Activated effector memory CD4-positive, alpha-beta T cell treated with anti-CD3 and anti-CD28 coated beads, Interleukin-2, amount 50 U/mL, for 16 hours (primary cell): Measurements from ENCODE around the gene NBPF8.
"Not testable (repeated sequence)": the region's sequence is repeated elsewhere in the genome, so short reads cannot be mapped to it uniquely, and the experiment has no call there.

Experiments
- DNase-seq: peaks from one replicate; pipeline ENCODE4 v3.0.0-alpha.2; 2020

Gene NBPF8, protein sequence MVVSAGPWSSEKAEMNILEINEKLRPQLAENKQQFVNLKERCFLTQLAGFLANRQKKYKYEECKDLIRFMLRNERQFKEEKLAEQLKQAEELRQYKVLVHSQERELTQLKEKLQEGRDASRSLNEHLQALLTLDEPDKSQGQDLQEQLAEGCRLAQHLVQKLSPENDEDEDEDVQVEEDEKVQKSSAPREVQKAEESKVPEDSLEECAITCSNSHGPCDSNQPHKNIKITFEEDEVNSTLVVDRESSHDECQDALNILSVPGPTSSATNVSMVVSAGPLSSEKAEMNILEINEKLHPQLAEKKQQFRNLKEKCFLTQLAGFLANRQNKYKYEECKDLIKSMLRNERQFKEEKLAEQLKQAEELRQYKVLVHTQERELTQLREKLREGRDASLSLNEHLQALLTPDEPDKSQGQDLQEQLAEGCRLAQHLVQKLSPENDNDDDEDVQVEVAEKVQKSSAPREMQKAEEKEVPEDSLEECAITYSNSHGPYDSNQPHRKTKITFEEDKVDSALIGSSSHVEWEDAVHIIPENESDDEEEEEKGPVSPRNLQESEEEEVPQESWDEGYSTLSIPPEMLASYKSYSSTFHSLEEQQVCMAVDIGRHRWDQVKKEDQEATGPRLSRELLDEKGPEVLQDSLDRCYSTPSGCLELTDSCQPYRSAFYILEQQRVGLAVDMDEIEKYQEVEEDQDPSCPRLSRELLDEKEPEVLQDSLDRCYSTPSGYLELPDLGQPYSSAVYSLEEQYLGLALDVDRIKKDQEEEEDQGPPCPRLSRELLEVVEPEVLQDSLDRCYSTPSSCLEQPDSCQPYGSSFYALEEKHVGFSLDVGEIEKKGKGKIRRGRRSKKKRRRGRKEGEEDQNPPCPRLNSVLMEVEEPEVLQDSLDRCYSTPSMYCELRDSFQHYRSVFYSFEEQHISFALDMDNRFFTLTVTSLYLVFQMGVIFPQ

DNA sequence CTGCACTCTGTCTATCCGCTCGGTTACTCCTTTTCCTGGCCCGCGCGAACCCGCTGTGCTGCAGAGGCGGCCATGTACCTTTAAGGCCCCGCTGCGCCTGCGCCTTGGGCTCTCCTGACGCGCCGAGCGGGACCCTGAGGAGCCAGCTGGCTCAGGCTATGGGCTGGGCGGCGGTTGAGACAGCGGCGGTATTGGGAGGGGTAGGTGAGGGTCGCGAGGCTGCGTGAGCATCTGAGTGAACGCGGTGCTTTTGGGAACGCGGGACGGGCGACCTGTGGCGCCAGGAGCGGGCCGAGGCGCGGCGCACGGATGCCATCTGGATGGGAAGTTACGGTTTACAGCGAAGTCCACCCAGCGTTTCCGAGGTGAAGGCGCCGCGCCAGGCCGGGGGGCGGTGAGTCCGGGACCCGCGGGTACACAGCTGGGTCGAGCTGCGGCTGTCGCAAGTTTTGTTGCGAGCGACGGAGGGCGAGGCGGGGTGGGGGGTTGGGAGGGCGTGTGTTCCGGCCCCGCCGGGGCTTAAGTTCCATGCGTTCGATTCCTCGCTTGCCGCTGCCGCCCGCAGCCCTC, at the start of gene NBPF8:
TSS of gene NBPF8 (plus strand) at position 125 of the 570 bp plus-strand sequence. CDS start 21,488 bp downstream, outside the sequence.
- peak; percentile 90 for DNase-seq

DNA sequence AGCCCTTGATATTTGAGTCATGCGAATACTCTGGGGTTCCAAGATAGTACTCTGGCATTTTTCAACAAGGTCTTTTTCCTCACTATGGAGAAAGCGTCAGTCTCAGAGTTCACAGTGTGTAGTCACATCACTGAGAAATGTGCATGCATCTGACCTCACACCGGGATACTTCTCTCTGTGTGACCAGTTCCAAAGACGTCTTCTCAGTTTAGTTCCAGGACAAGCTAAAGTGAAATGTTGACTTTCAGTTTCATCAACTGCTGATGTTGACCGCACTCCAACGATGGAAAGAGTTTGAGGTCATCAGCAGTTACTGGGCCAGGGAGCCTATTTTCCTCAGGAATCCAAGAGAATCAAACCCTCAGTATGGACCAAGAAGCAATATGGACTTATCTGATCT, 47.1 kb upstream of the NBPF8 start:
- not testable (repeated sequence) for DNase-seq

DNA sequence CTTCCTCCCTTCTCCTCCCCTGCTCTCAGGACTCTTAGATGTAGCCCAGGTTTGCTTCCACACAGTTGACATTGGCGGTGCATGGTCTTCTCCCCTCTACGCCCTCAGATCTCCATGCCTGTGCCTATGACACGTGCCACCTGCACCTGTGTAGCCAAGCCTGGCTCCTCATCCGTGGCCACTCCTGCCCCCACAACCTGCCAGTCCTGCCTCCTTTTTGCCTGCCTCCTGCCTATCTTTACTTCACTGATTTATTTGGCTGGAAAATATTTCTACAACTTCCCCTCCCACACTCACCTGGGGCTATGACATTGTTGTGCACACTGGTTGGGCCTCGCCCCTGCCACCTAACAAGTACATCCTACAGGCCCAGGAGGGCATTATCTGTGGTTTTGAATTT, 28.2 kb upstream of the NBPF8 start:
- not testable (repeated sequence) for DNase-seq

DNA sequence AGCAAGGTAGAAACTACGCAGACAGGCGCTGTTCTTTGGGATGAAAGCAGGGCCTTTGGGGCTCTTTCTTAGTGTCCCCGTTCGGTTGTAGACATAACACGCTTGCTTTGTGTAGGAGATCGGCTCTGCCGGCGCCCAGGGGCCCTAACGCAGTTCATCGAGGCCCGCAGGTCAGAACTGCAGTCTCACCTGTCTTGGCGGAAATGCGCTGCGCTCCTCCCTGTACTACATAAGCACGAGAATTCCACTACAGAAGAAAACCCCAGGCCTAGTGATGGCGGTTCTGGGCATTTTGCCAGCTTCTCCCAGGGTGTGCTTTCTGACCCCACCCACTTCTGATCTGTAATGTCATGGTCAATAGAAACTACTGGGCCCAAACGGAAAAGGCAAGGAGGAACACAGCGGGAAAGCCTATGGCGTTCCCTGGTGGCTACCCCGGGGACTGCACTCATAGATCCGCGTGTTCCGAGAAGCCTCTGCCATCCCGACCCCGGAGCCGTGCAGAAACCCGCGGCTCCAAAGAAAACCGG, 26.2 kb upstream of the NBPF8 start:
- peak; percentile 64 for DNase-seq

DNA sequence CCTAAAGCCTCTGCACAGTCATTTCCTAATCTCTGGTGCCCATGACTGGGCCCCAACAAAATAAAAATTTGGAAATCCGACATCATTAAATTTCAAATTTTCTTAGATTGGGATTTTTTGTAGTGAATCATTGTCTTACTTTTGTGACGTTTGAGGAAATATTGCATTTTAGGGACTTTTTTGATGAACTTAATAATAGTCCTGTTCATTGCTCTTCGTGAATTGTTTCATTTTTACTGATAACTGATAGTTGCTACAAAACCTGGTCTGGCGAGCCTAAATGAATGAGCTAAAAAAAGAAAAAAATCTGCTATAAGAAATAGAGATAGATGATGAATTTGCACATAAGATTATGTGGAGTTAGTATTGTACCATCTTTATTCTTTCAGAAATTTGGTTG, 23.5 kb upstream of the NBPF8 start:
- DNase-seq, result not testable (repeated sequence)

DNA sequence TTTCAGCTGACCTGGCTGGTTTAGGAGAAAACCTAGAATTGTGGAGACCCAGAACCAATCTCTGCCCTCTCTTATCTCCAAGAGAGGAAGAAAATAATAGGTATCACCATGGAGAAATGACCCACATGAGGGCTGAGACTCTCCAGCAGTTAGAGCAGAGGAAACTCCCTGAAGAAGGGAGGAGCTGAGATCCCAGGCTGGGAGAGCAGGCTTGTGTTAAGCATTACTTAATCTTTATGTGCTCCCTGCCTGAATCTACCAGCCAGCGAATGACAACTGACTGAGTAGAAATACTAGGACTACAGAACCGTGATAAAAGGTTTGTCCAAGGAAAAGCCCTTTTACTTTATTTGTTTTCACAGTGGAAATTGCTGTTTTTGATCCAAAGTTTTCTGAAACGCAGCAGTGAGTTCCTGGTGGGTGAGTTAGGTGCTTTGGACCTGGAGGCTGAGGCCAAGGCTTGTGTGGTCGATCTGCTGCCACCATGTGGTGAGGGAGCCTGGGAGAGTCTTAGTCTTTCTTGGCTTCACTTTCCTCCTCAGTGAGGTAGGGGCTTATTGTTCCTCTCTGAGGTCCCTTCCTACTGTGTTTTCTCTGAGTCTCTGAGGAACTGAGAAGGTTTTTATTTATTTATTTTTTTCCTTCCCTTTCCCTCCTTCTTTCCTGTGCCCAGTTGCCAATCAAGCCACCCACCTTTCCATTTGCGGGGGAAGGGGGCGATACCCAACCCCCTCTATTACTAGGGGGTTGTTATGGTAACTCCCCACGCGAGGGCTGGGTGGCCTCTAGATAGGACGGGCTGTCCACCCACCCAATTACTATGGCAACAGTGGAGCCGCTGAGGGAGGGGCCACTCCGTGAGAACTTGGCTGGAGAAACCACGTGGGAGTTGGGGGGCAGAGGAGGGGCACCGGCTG, 21.3 kb upstream of the NBPF8 start:
- DNase-seq, result not testable (repeated sequence)

DNA sequence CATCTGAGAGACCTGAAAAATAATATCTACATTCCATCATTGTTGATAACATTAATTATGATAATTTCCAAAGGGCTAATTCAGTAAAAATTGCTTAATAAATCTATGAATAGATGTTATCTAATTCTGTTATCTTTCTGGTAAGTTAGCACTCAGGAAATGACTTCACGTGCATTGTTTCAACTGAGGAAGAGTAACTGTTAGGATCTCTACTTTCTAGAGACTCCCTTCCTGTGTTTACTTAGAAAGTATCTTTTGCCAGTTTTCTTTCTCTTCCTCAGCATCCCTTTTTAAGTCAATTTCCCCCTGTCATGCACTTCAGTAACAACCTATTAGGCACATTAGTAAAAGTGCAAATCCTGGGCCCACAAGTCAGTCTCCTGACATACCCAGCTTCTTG, 9.5 kb upstream of the NBPF8 start:
- not testable (repeated sequence) for DNase-seq

DNA sequence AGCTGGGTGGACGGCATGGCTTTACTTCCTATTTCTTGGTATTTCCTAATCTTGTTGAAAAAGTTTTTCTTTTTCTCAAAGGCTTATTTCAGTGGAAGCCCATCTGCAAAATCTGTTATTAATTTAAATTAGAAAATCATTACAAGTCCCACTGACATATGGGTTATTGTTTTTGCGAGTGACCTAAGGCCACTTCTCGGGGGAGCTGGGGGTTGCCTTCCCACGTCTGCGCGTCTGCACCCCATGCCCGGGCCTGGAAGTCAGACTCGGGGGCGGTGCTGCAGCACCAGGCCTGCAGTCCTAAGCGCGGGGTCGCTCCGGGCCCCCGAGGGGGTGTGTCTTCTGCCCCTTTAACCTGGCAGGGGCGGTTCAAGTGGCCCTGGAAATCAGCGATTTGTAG, 384 bp upstream of the NBPF8 start:
- not testable (repeated sequence) for DNase-seq

DNA sequence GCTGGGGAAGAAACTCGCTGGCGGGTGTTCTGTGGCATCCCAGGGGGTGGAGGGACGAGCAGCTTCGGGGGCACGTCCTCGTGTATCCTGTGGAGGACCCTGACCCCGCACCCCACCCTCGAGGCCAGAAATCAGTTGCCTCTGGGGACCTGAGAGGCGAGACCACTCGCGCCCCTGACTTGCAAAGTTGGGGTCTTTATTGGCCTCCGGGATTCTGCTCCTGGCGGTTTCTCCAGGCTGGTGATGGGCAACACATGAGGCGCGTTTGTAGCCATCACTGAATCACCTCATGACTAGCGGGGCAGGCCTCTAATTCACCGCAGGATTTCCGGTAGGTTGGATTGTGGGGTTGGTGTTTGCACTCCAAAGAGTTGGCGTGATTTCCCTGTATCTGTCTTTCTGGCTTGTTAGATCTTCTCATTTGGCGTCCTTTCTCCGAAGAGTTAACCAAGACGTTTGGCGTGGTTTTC, 692 bp downstream of the NBPF8 start:
- peak; percentile 82 for DNase-seq

DNA sequence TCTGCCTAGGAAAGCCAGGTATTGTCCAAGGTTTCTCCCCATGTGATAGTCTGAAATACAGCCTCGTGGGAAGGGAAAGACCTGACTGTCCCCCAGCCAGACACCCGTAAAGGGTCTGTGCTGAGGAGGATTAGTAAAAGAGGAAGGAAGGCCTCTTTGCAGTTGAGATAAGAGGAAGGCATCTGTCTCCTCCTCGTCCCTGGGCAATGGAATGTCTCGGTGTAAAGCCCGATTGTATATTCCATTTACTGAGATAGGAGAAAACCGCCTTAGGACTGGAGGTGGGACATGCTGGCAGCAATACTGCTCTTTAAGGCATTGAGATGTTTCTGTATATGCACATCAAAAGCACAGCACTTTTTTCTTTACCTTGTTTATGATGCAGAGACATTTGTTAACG, 10.2 kb downstream of the NBPF8 start:
- DNase-seq, result not testable (repeated sequence)

DNA sequence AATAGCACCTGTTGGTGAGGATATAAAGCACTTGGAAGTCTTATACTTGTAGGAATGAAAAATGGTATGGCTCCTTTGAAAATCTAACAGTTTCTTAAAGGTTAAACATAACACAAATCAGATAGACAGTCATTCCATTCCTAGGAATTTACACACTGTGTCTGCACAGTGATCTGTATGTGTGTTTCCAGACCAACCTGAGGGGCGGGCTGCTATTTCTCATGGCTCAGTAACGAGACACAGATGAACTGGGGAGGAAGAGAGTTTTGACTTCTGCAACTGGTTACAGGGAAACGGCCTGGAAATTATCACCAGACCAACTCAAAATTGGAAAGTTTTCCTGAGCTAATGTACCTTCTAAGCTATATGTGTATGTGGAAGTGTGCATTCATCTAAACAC, 16.8 kb downstream of the NBPF8 start:
- not testable (repeated sequence) for DNase-seq

DNA sequence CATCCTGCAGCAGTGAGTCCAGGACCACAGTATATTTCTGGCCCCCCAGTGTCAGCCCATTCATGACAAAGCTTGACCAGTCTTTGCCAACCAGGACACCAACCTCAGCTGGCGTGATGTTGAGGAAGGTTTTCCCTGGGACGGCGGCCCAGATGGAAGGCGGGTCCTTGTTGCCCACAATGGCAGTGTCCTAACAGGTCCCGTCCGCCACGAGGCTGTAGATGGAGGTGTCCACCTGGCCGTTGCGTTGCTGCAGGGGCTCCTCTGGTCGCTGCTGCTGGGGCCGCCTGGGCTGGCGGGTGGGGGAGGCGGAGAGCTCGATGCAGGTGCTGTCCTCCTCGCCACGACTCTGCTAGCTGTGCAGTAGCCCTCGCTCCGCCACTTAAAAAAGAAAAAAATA, 19.0 kb downstream of the NBPF8 start:
- DNase-seq, result not testable (repeated sequence)

DNA sequence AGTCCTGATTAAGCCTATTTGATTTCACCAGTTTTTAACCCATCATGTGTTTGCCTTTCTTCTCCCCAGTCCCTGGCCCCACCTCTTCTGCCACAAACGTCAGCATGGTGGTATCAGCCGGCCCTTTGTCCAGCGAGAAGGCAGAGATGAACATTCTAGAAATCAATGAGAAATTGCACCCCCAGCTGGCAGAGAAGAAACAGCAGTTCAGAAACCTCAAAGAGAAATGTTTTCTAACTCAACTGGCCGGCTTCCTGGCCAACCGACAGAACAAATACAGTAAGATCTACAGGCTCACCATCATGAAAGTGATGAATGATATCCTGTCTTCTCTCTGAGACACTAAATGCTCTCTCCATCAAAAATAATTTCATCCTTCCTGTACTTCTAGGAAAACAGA, 34.3 kb downstream of the NBPF8 start:
- not testable (repeated sequence) for DNase-seq
